OCI-LY3 (cell line): ENCODE results near the gene ARID2.

ENCODE experiments used
- H2AFZ ChIP-seq: fragments of 200-600, 300-600 bp; shearing (Covaris generic); 2 replicates; pipeline ENCODE4 v1.6.0; 2014; ENCODE audit warnings: antibody characterized with exemption, low read depth, low read length
- H3K27ac ChIP-seq: fragments of 200-600, 300-600 bp; sonication (generic); 2 replicates; pipeline ENCODE4 v1.5.1; 2014; ENCODE audit warnings: mild to moderate bottlenecking, low read length, moderate library complexity, mixed read lengths
- H3K27me3 ChIP-seq: fragments of 200-600, 300-600 bp; sonication (generic); 2 replicates; pipeline ENCODE4 v1.6.1; 2014; ENCODE audit warnings: low read depth, low read length, mixed read lengths
- H3K36me3 ChIP-seq: fragments of 200-600, 300-600 bp; sonication (generic); replicated peaks from 2 replicates; pipeline ENCODE3; 2014; ENCODE audit warnings: low read depth, low read length, mixed read lengths
- H3K4me1 ChIP-seq: fragments of 300-600, 200-600 bp; sonication (generic); 2 replicates; pipeline ENCODE4 v1.6.1; 2014; ENCODE audit warnings: low read length, mixed read lengths
- H3K4me2 ChIP-seq: fragments of 200-600, 300-600 bp; sonication (generic); 2 replicates; pipeline ENCODE4 v1.6.1; 2014; ENCODE audit warnings: low read length, mixed read lengths
- H3K4me3 ChIP-seq: fragments of 300-600, 200-600 bp; sonication (generic); 2 replicates; pipeline ENCODE4 v1.5.1; 2014; ENCODE audit warnings: antibody characterized with exemption, mild to moderate bottlenecking, low read length, moderate library complexity
- H3K79me2 ChIP-seq: fragments of 300-600, 200-600 bp; shearing (Covaris generic); 2 replicates; pipeline ENCODE4 v1.6.1; 2014; ENCODE audit warnings: mild to moderate bottlenecking, low read length, mixed read lengths
- H3K9ac ChIP-seq: fragments of 300-600, 200-600 bp; shearing (Covaris generic); 2 replicates; pipeline ENCODE4 v1.6.0; 2014; ENCODE audit warnings: mild to moderate bottlenecking, low read length, moderate library complexity
- H3K9me3 ChIP-seq: fragments of 200-600, 300-600 bp; shearing (Covaris generic); 2 replicates; pipeline ENCODE4 v1.6.1; 2014; ENCODE audit warnings: low read length, mixed read lengths; ENCODE audit not compliant: insufficient read depth
- H4K20me1 ChIP-seq: fragments of 200-600, 300-600 bp; sonication (generic); 2 replicates; pipeline ENCODE4 v1.6.1; 2016; ENCODE audit warnings: low read length, mixed read lengths; ENCODE audit not compliant: insufficient read depth
- CTCF ChIP-seq: fragments of 200-600, 300-600 bp; sonication (generic); IDR thresholded peaks from 2 replicates; pipeline ENCODE4 v1.5.1; 2014; ENCODE audit warnings: antibody characterized with exemption, low read length, low read depth
- EZH2phosphoT487 ChIP-seq: fragments of 200-600 bp; shearing (Covaris generic); IDR thresholded peaks from 2 replicates; pipeline ENCODE4 v1.6.1; 2018; ENCODE audit warnings: antibody characterized with exemption, mixed run types, low read depth

ARID2 gene

GRCh38 chr12:45729233-45730083, at the start of gene ARID2:
ARID2 (plus strand) TSS chr12:45729706; CDS start chr12:45729837, 131 bp downstream.
- H4K20me1 ChIP-seq = peaks cover 3% of the 10 kb centered on the region; the same call in 1 of the 2 replicates
- H3K4me2 ChIP-seq = peak within 1 kb of the TSS; percentile 68
- H3K9me3 ChIP-seq = no peaks in the 10 kb centered on the region
- H3K27ac ChIP-seq = peak within 1 kb of the TSS; percentile 96
- H2AFZ ChIP-seq = peak within 1 kb of the TSS; percentile 69
- H3K4me3 ChIP-seq = peak within 1 kb of the TSS; percentile 94
- peaks cover 69% of the 10 kb centered on the region for H3K79me2 ChIP-seq
- H3K9ac ChIP-seq = peak within 1 kb of the TSS; percentile 98
- H3K4me1 ChIP-seq = peaks cover 22% of the 10 kb centered on the region
- H3K27me3 ChIP-seq = no peaks in the 10 kb centered on the region
- TF ChIP-seq CTCF (no peak), EZH2phosphoT487 (no peak)
- H3K36me3 ChIP-seq = peaks cover 11% of the 10 kb centered on the region

GRCh38 chr12:45680362-45680761, 49.1 kb upstream of the ARID2 start:
- H3K27me3 ChIP-seq = peaks cover 59% of the 10 kb centered on the region
- H2AFZ ChIP-seq = no peak overlapping the region
- H3K9ac ChIP-seq = no peak overlapping the region
- no peak overlapping the region for H3K4me3 ChIP-seq
- no peak overlapping the region for H3K4me2 ChIP-seq
- no peaks in the 10 kb centered on the region for H3K79me2 ChIP-seq
- H3K9me3 ChIP-seq = no peaks in the 10 kb centered on the region
- no peak overlapping the region for H3K27ac ChIP-seq
- peaks cover 10% of the 10 kb centered on the region for H3K4me1 ChIP-seq
- H3K36me3 ChIP-seq = no peaks in the 10 kb centered on the region
- no peak for TF ChIP-seq CTCF
- TF ChIP-seq EZH2phosphoT487 = no peak
- H4K20me1 ChIP-seq = no peaks in the 10 kb centered on the region

GRCh38 chr12:45681465-45681864, 48.0 kb upstream of the ARID2 start:
- Histone ChIP-seq H3K4me3 (no peak overlapping the region), H3K79me2 (no peaks in the 10 kb centered on the region), H3K27me3 (peaks cover 61% of the 10 kb centered on the region), H2AFZ (no peak overlapping the region), H3K9me3 (no peaks in the 10 kb centered on the region), H3K9ac (no peak overlapping the region), H3K36me3 (no peaks in the 10 kb centered on the region), H3K4me1 (peaks cover 15% of the 10 kb centered on the region), H4K20me1 (no peaks in the 10 kb centered on the region), H3K27ac (no peak overlapping the region), H3K4me2 (no peak overlapping the region)
- no peak for TF ChIP-seq CTCF
- no peak for TF ChIP-seq EZH2phosphoT487

GRCh38 chr12:45685680-45686079, 43.8 kb upstream of the ARID2 start:
- Histone ChIP-seq H4K20me1 (no peaks in the 10 kb centered on the region), H3K79me2 (no peaks in the 10 kb centered on the region), H3K9me3 (no peaks in the 10 kb centered on the region), H3K4me1 (peaks cover 15% of the 10 kb centered on the region), H3K36me3 (no peaks in the 10 kb centered on the region), H3K4me3 (no peak overlapping the region), H2AFZ (no peak overlapping the region), H3K9ac (no peak overlapping the region), H3K27me3 (peaks cover 74% of the 10 kb centered on the region), H3K27ac (no peak overlapping the region), H3K4me2 (no peak overlapping the region)
- TF ChIP-seq CTCF (no peak), EZH2phosphoT487 (no peak)
